ENCODE results near the gene KCTD5. TPM values are rescaled to one million over a fixed set of nuclear protein-coding genes. Genes with fewer than 3 reads are reported as not detected.

KCTD5 gene
- total RNA-seq, 3 donors from 2014 or later (not counting 1 experiment from before 2014, with no cell fraction given): 34.2 to 37.9 (median 36.5) TPM

DNA sequence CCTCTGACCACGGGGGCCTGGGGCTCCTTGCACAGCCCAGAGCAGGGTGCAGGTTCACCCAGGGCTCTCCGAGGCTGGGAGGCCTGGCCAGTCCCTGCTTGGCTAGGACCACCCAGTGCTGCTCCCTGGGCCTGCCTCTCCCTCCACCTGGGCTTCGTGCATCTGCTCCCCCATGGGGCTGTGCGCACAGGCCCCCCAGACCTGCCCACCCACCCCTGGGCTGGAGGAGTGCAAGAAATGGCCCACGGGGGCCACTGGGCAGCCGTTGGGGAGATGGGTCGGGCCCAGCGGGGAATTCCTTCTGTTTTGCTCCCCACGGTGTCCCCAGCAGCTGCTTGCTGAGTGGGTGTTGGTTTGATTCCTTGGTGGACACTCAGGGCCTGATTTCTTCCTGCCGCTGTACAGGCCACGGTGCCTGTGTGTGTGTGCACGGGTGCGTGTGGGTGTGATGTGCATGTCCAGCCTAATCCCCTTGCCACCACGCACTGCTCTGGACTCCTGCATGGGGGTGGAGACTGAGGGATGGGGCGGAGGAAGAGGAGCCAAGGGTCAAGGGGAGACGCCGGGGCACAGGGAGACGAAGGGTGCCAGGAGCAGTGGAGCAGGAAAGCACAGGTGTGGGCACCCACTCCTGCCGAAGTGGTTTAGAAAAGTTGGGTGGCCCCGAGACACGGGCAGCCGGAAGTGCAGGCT lies 29.2 kb downstream of the KCTD5 start:
- intact Hi-C loops (cut with micrococcal nuclease): no loop called here
- 80% methylated on average over 22 of the region's 22 CpGs for WGBS (ENCODE audit: insufficient coverage)
- Mint-ChIP-seq H3K27ac (no peak overlapping the region), H3K9me3 (no peaks in the 10 kb centered on the region), H3K4me3 (no peak overlapping the region), H3K27me3 (ENCODE audit: low read depth in 2 of 2) (peaks cover 0 to 9% of the 10 kb centered on the region in 2 donors), H3K36me3 (no peaks in the 10 kb centered on the region), H3K4me1 (peaks cover 5 to 8% of the 10 kb centered on the region in 2 donors)
- no peak for DNase-seq
- no peak for ATAC-seq
- H3K27me3 ChIP-seq (ENCODE audit: control insufficient read depth, insufficient read depth, low read length): no peaks in the 10 kb centered on the region
- H3K27ac ChIP-seq (ENCODE audit: low read length): no peak overlapping the region
- peaks cover 10% of the 10 kb centered on the region for H3K4me1 ChIP-seq (ENCODE audit: control insufficient read depth, insufficient read depth, low read length)
- no peaks in the 10 kb centered on the region for H3K9me3 ChIP-seq (ENCODE audit: control insufficient read depth, insufficient read depth, low read length)
- peaks cover 18% of the 10 kb centered on the region for H3K36me3 ChIP-seq (ENCODE audit: control insufficient read depth, insufficient read depth, low read length)
- no peak overlapping the region for H3K4me3 ChIP-seq (ENCODE audit: low read length)
- TF ChIP-seq, protein P1, sequence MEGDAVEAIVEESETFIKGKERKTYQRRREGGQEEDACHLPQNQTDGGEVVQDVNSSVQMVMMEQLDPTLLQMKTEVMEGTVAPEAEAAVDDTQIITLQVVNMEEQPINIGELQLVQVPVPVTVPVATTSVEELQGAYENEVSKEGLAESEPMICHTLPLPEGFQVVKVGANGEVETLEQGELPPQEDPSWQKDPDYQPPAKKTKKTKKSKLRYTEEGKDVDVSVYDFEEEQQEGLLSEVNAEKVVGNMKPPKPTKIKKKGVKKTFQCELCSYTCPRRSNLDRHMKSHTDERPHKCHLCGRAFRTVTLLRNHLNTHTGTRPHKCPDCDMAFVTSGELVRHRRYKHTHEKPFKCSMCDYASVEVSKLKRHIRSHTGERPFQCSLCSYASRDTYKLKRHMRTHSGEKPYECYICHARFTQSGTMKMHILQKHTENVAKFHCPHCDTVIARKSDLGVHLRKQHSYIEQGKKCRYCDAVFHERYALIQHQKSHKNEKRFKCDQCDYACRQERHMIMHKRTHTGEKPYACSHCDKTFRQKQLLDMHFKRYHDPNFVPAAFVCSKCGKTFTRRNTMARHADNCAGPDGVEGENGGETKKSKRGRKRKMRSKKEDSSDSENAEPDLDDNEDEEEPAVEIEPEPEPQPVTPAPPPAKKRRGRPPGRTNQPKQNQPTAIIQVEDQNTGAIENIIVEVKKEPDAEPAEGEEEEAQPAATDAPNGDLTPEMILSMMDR (IDR thresholded peaks at IDR 0.05): no peak

DNA sequence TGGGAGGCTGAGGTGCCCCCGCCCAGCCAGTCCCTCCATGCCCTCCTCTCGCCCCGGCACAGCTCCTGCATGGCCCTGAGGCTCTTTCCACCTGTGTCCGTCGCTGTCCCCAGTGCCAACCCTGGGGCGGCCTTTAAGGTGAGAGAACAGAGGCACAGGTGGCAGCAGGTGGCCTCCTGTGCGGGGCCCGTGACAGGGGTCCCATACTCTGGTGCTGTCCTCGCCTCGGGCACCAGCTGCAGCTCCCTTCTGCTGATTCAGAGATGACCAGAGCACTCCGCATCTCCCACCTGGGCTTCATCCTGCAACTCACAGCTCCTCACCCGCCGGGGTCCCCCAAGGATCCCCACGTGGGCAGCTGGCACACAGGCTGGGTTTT lies 29.7 kb downstream of the KCTD5 start:
- TF ChIP-seq, protein P1 (IDR thresholded peaks at IDR 0.05): no peak
- peaks cover 0 to 9% of the 10 kb centered on the region in 2 donors for H3K27me3 Mint-ChIP-seq (ENCODE audit: low read depth in 2 of 2)
- Histone ChIP-seq H3K9me3 (ENCODE audit: control insufficient read depth, insufficient read depth, low read length) (no peaks in the 10 kb centered on the region), H3K27me3 (ENCODE audit: control insufficient read depth, insufficient read depth, low read length) (no peaks in the 10 kb centered on the region), H3K27ac (ENCODE audit: low read length) (no peak overlapping the region), H3K4me3 (ENCODE audit: low read length) (no peak overlapping the region), H3K36me3 (ENCODE audit: control insufficient read depth, insufficient read depth, low read length) (peaks cover 16% of the 10 kb centered on the region), H3K4me1 (ENCODE audit: control insufficient read depth, insufficient read depth, low read length) (peaks cover 10% of the 10 kb centered on the region)
- H3K9me3 Mint-ChIP-seq: no peaks in the 10 kb centered on the region
- H3K4me1 Mint-ChIP-seq: peaks cover 5 to 8% of the 10 kb centered on the region in 2 donors
- H3K4me3 Mint-ChIP-seq: no peak overlapping the region
- H3K36me3 Mint-ChIP-seq: no peaks in the 10 kb centered on the region
- no peak for DNase-seq
- H3K27ac Mint-ChIP-seq: no peak overlapping the region
- intact Hi-C loops (cut with micrococcal nuclease): no loop called here
- ATAC-seq: no peak
- WGBS (ENCODE audit: insufficient coverage): 88% methylated on average over 12 of the region's 14 CpGs

DNA sequence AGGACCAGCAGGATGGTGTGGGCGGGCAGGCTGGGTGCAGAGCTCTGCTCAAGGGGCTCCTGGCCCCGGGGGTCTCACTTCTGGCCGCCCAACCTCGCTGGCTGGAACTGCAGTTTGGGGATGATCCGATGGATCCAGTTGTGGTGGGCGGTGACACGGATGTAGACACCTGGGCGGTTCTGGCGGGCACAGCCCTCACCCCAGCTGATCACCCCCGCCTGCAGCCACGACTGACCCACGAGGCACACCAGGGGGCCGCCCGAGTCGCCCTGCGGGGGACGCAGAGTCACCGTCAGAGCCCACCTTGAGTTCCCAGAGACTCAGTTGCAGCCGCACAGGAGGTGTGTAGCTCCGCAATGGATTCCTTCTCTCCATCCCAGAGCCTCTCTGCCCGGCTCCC lies 30.2 kb downstream of the KCTD5 start:
- Mint-ChIP-seq H3K4me3 (no peak overlapping the region), H3K36me3 (no peaks in the 10 kb centered on the region), H3K27ac (no peak overlapping the region), H3K27me3 (ENCODE audit: low read depth in 2 of 2) (peaks cover 0 to 9% of the 10 kb centered on the region in 2 donors), H3K9me3 (no peaks in the 10 kb centered on the region), H3K4me1 (peaks cover 5 to 8% of the 10 kb centered on the region in 2 donors)
- TF ChIP-seq, protein P1 (IDR thresholded peaks at IDR 0.05): no peak
- intact Hi-C loops (cut with micrococcal nuclease): no loop called here
- Histone ChIP-seq H3K4me1 (ENCODE audit: control insufficient read depth, insufficient read depth, low read length) (peaks cover 10% of the 10 kb centered on the region), H3K27me3 (ENCODE audit: control insufficient read depth, insufficient read depth, low read length) (no peaks in the 10 kb centered on the region), H3K27ac (ENCODE audit: low read length) (no peak overlapping the region), H3K36me3 (ENCODE audit: control insufficient read depth, insufficient read depth, low read length) (peaks cover 14% of the 10 kb centered on the region), H3K4me3 (ENCODE audit: low read length) (no peak overlapping the region), H3K9me3 (ENCODE audit: control insufficient read depth, insufficient read depth, low read length) (no peaks in the 10 kb centered on the region)
- ATAC-seq (no peak), DNase-seq (no peak)
- WGBS (ENCODE audit: insufficient coverage): 91% methylated on average over 21 of the region's 21 CpGs

DNA sequence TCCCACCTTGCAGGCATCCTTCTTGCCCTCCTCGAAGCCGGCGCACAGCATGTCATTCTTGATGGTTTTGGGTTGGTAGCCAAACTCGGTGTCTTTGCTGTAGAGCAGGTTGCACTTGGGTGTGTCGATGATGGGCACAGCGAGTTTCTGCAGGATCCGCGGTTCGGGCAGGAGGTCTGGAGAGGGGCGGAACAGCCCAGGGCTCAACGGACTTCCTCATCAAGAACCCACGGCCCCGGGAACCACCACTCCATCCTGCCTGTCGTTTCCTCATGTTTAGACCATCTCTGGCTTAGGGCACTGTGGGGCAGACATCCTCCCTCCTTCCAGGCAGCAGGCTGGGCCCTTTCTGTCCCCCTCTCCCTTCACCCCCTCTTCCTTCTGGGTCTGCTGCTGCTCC lies 31.2 kb downstream of the KCTD5 start:
- H3K4me3 ChIP-seq (ENCODE audit: low read length): no peak overlapping the region
- H3K36me3 ChIP-seq (ENCODE audit: control insufficient read depth, insufficient read depth, low read length): peaks cover 6% of the 10 kb centered on the region
- WGBS (ENCODE audit: insufficient coverage): 42% methylated on average over 14 of the region's 14 CpGs
- Mint-ChIP-seq H3K27ac (no peak overlapping the region), H3K27me3 (ENCODE audit: low read depth in 2 of 2) (peaks cover 0 to 9% of the 10 kb centered on the region in 2 donors), H3K36me3 (no peaks in the 10 kb centered on the region), H3K4me1 (peaks cover 5 to 8% of the 10 kb centered on the region in 2 donors), H3K9me3 (no peaks in the 10 kb centered on the region), H3K4me3 (no peak overlapping the region)
- no peak overlapping the region for H3K27ac ChIP-seq (ENCODE audit: low read length)
- TF ChIP-seq, protein P1 (IDR thresholded peaks at IDR 0.05): no peak
- no peak for ATAC-seq
- no peak for DNase-seq
- peaks cover 10% of the 10 kb centered on the region for H3K4me1 ChIP-seq (ENCODE audit: control insufficient read depth, insufficient read depth, low read length)
- H3K27me3 ChIP-seq (ENCODE audit: control insufficient read depth, insufficient read depth, low read length): no peaks in the 10 kb centered on the region
- intact Hi-C loops (cut with micrococcal nuclease): no loop called here
- no peaks in the 10 kb centered on the region for H3K9me3 ChIP-seq (ENCODE audit: control insufficient read depth, insufficient read depth, low read length)

Measured in natural killer cell (primary cell).